Colonic mucosa (tissue), 4 donors: ENCODE data around the gene ZNF554. TPM values are rescaled to one million over a fixed set of nuclear protein-coding genes. Genes with fewer than 3 reads are reported as not detected.

ENCODE experiments used
- DNase-seq: peaks from one replicate; pipeline ENCODE4 v3.0.0-alpha.2; 2020
- H3K27ac ChIP-seq: fragments of 200-600 bp; one replicate; pipeline ENCODE4 v1.8.0; 2021
- H3K27me3 ChIP-seq: fragments of 200-600 bp; one replicate; pipeline ENCODE4 v1.8.0; 2021
- H3K36me3 ChIP-seq: fragments of 200-600 bp; one replicate; pipeline ENCODE4 v1.8.0; 2021
- H3K4me1 ChIP-seq: fragments of 200-600 bp; one replicate; pipeline ENCODE4 v1.8.0; 2021; ENCODE audit warnings: mild to moderate bottlenecking
- H3K4me3 ChIP-seq: fragments of 200-600 bp; one replicate; pipeline ENCODE4 v1.8.0; 2021
- H3K9ac ChIP-seq, 2 donors: one replicate each; pipeline ENCODE4 v1.7.0; 2013; ENCODE audit warnings: control low read depth in 2 of 2, low read depth in 2 of 2, low read length in 2 of 2
- H3K9me3 ChIP-seq: fragments of 200-600 bp; one replicate; pipeline ENCODE4 v1.8.0; 2021
- intact Hi-C: fragments of 100-400 bp; cut with DNase I; formaldehyde crosslinking; loops from one replicate; pipeline ENCODE4 v1.14.1; 2022
- total RNA-seq, 2 donors: library from RNA; stranded (reverse); fragmentation: NEBNext Ultra II Directional in 1 of 2; extraction: Animal tissue kit (Norgen Biotek cat#: 25700) in 1 of 2; gene quantifications; one replicate each; pipeline ENCODE4 v1.2.1, GENCODE V29; 2021
- TF ChIP-seq, protein P1 (sequence below): fragments of 200-600 bp; IDR thresholded peaks from one replicate; pipeline ENCODE4 v1.8.0; 2022; ENCODE audit warnings: antibody characterized with exemption, mild to moderate bottlenecking
- donor health status: healthy.
- donor health status: DM: no; HTN: no; CAD: no.
- donor health status: DM: no; HTN: no; CAD: no.

Gene ZNF554
- total RNA-seq, 2 donors from 2014 or later: 3.0 to 5.1 TPM

GRCh38 chr19:2803486-2804155 is 16.0 kb upstream of the ZNF554 start:
- H3K9me3 ChIP-seq: no peaks in the 10 kb centered on the region
- no peaks in the 10 kb centered on the region for H3K36me3 ChIP-seq
- intact Hi-C loops: no loop called here
- no peak overlapping the region for H3K4me3 ChIP-seq
- no peak overlapping the region for H3K27ac ChIP-seq
- TF ChIP-seq, protein P1, sequence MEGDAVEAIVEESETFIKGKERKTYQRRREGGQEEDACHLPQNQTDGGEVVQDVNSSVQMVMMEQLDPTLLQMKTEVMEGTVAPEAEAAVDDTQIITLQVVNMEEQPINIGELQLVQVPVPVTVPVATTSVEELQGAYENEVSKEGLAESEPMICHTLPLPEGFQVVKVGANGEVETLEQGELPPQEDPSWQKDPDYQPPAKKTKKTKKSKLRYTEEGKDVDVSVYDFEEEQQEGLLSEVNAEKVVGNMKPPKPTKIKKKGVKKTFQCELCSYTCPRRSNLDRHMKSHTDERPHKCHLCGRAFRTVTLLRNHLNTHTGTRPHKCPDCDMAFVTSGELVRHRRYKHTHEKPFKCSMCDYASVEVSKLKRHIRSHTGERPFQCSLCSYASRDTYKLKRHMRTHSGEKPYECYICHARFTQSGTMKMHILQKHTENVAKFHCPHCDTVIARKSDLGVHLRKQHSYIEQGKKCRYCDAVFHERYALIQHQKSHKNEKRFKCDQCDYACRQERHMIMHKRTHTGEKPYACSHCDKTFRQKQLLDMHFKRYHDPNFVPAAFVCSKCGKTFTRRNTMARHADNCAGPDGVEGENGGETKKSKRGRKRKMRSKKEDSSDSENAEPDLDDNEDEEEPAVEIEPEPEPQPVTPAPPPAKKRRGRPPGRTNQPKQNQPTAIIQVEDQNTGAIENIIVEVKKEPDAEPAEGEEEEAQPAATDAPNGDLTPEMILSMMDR: no peak
- no peak for DNase-seq
- no peaks in the 10 kb centered on the region for H3K27me3 ChIP-seq
- no peaks in the 10 kb centered on the region for H3K4me1 ChIP-seq
- no peak overlapping the region for H3K9ac ChIP-seq

GRCh38 chr19:2804156-2805004 is 15.3 kb upstream of the ZNF554 start:
- Histone ChIP-seq H3K9ac (no peak overlapping the region), H3K9me3 (no peaks in the 10 kb centered on the region), H3K27me3 (no peaks in the 10 kb centered on the region), H3K27ac (no peak overlapping the region), H3K36me3 (no peaks in the 10 kb centered on the region), H3K4me3 (no peak overlapping the region), H3K4me1 (no peaks in the 10 kb centered on the region)
- intact Hi-C loops: no loop called here
- TF ChIP-seq, protein P1: no peak
- no peak for DNase-seq

GRCh38 chr19:2805261-2805900 is 14.3 kb upstream of the ZNF554 start:
- H3K4me3 ChIP-seq: no peak overlapping the region
- no peak overlapping the region for H3K27ac ChIP-seq
- DNase-seq: no peak
- no peak overlapping the region for H3K9ac ChIP-seq
- H3K36me3 ChIP-seq: no peaks in the 10 kb centered on the region
- H3K9me3 ChIP-seq: no peaks in the 10 kb centered on the region
- no peaks in the 10 kb centered on the region for H3K4me1 ChIP-seq
- intact Hi-C loops: no loop called here
- TF ChIP-seq, protein P1: no peak
- no peaks in the 10 kb centered on the region for H3K27me3 ChIP-seq

- Histone ChIP-seq H3K4me3 (no peak overlapping the region), H3K9ac (no peak overlapping the region), H3K4me1 (no peaks in the 10 kb centered on the region), H3K9me3 (no peaks in the 10 kb centered on the region), H3K27ac (no peak overlapping the region), H3K36me3 (no peaks in the 10 kb centered on the region), H3K27me3 (no peaks in the 10 kb centered on the region)
- intact Hi-C loops: no loop called here
- no peak for DNase-seq
- TF ChIP-seq, protein P1: no peak
Measured at GRCh38 chr19:2805991-2806649, 13.5 kb upstream of the ZNF554 start.

GRCh38 chr19:2806736-2807378 is 12.8 kb upstream of the ZNF554 start:
- no peak for DNase-seq
- Histone ChIP-seq H3K4me3 (no peak overlapping the region), H3K27me3 (no peaks in the 10 kb centered on the region), H3K36me3 (no peaks in the 10 kb centered on the region), H3K9me3 (no peaks in the 10 kb centered on the region), H3K27ac (no peak overlapping the region), H3K4me1 (no peaks in the 10 kb centered on the region), H3K9ac (no peak overlapping the region)
- TF ChIP-seq, protein P1: no peak
- intact Hi-C loops: no loop called here
